Nephron (organoid): ENCODE results near the gene KLHDC4.

Source experiments
- H3K27ac Mint-ChIP-seq, 3 experiments: 2 replicates each; pipeline ENCODE4 v1.8.0; 2020; ENCODE audit warnings: mixed read lengths in 3 of 3, mild to moderate bottlenecking in 2 of 3, moderate library complexity in 1 of 3
- H3K27me3 Mint-ChIP-seq: 2 replicates; pipeline ENCODE4 v1.8.0; 2021; ENCODE audit warnings: low read depth, mild to moderate bottlenecking, moderate library complexity, mixed read lengths
- H3K36me3 Mint-ChIP-seq: 2 replicates; pipeline ENCODE4 v1.8.0; 2020; ENCODE audit warnings: low read depth, mixed read lengths
- H3K4me1 Mint-ChIP-seq: 2 replicates; pipeline ENCODE4 v1.8.0; 2020; ENCODE audit warnings: mixed read lengths
- H3K4me3 Mint-ChIP-seq, 3 experiments: 2 replicates each; pipeline ENCODE4 v1.8.0; 2020; ENCODE audit warnings: mild to moderate bottlenecking in 3 of 3, mixed read lengths in 3 of 3, moderate library complexity in 2 of 3
- H3K9me3 Mint-ChIP-seq: 2 replicates; pipeline ENCODE4 v1.8.0; 2020; ENCODE audit warnings: mixed read lengths
- TF ChIP-seq, protein P1 (sequence below), 3 experiments: fragments of 200-600 bp; sonication (generic); IDR thresholded peaks; one replicate each; pipeline ENCODE4 v1.5.0; 2021; ENCODE audit warnings: antibody characterized with exemption in 3 of 3; ENCODE audit not compliant: unreplicated experiment in 3 of 3

The KLHDC4 gene

DNA sequence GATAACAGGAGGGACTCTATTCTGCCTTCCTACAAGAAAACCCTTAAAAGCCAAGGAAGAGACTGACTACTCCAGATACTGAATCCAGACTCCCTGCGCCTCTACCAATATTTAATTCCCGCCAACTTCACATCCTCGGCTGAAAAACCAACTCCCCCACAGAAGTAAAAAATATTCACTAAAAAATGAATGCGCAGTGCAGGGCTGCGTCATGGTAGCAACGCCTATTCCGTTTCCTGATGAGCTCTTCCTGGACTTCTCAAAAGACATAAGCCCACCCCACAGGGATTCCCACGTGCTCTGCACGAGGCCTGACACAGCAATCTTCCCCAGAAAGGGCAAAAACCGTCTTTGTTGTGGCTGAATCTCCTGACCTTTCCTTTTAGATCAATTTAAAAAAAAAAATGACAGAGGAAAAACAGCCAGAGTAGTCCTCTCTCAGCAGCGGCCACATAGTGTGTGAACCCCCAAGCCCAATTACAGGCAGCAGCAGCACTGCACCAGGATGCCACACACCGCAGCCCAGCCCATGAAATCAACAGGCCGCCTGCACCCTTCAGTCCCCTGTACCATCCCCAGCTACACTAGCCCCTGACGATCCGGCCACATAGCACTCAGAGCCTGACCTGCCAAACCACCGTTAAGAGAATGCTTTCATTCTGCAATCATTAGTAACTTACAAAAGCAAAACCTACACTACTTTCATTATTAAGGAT lies 23.9 kb downstream of the KLHDC4 start:
- peaks cover 34% of the 10 kb centered on the region for H3K36me3 Mint-ChIP-seq
- TF ChIP-seq, protein P1, sequence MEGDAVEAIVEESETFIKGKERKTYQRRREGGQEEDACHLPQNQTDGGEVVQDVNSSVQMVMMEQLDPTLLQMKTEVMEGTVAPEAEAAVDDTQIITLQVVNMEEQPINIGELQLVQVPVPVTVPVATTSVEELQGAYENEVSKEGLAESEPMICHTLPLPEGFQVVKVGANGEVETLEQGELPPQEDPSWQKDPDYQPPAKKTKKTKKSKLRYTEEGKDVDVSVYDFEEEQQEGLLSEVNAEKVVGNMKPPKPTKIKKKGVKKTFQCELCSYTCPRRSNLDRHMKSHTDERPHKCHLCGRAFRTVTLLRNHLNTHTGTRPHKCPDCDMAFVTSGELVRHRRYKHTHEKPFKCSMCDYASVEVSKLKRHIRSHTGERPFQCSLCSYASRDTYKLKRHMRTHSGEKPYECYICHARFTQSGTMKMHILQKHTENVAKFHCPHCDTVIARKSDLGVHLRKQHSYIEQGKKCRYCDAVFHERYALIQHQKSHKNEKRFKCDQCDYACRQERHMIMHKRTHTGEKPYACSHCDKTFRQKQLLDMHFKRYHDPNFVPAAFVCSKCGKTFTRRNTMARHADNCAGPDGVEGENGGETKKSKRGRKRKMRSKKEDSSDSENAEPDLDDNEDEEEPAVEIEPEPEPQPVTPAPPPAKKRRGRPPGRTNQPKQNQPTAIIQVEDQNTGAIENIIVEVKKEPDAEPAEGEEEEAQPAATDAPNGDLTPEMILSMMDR (IDR thresholded peaks at IDR 0.05; ENCODE audit: unreplicated experiment in 3 of 3): no peak
- peaks cover 16% of the 10 kb centered on the region for H3K4me1 Mint-ChIP-seq
- no peak overlapping the region for H3K4me3 Mint-ChIP-seq
- no peak overlapping the region for H3K27ac Mint-ChIP-seq
- no peaks in the 10 kb centered on the region for H3K9me3 Mint-ChIP-seq
- no peaks in the 10 kb centered on the region for H3K27me3 Mint-ChIP-seq

- H3K27ac Mint-ChIP-seq: peak overlapping the region in 2 of 3 experiments; percentile 3 to 9
- no peaks in the 10 kb centered on the region for H3K9me3 Mint-ChIP-seq
- H3K36me3 Mint-ChIP-seq: peaks cover 33% of the 10 kb centered on the region
- no peak overlapping the region for H3K4me3 Mint-ChIP-seq
- H3K27me3 Mint-ChIP-seq: no peaks in the 10 kb centered on the region
- TF ChIP-seq, protein P1 (IDR thresholded peaks at IDR 0.05; ENCODE audit: unreplicated experiment in 3 of 3): no peak
- H3K4me1 Mint-ChIP-seq: peaks cover 16% of the 10 kb centered on the region
Measured at GRCh38 chr16:87740909-87741424, 24.8 kb downstream of the KLHDC4 start.

GRCh38 chr16:87740441-87740840 lies 25.3 kb downstream of the KLHDC4 start:
- H3K4me1 Mint-ChIP-seq: peaks cover 16% of the 10 kb centered on the region
- no peak overlapping the region for H3K4me3 Mint-ChIP-seq
- no peaks in the 10 kb centered on the region for H3K27me3 Mint-ChIP-seq
- H3K9me3 Mint-ChIP-seq: no peaks in the 10 kb centered on the region
- peaks cover 29% of the 10 kb centered on the region for H3K36me3 Mint-ChIP-seq
- TF ChIP-seq, protein P1 (IDR thresholded peaks at IDR 0.05; ENCODE audit: unreplicated experiment in 3 of 3): no peak
- H3K27ac Mint-ChIP-seq: peak overlapping the region in 2 of 3 experiments; percentile 3 to 9

DNA sequence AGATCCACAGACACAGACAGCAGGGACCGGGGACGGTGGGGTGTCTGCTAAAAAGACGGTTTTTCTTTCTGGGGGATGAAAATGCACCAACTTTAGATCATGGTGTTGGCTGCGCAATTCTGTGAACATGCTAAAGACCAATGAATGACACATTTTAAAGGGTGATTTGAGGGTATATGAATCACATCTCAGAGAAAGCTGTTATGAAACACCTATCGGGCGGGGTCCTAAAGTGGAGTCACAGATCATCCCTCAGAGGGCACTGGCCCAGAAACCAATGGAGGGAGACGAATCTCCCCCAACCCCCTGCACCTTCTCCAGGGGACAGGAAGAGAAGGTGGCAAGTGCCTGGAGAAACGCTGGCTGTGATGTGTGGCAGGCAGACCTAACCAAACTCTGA lies 26.0 kb downstream of the KLHDC4 start:
- Mint-ChIP-seq H3K9me3 (no peaks in the 10 kb centered on the region), H3K27ac (no peak overlapping the region), H3K4me1 (peaks cover 16% of the 10 kb centered on the region), H3K4me3 (no peak overlapping the region), H3K27me3 (no peaks in the 10 kb centered on the region), H3K36me3 (peaks cover 24% of the 10 kb centered on the region)
- TF ChIP-seq, protein P1 (IDR thresholded peaks at IDR 0.05; ENCODE audit: unreplicated experiment in 3 of 3): no peak

DNA sequence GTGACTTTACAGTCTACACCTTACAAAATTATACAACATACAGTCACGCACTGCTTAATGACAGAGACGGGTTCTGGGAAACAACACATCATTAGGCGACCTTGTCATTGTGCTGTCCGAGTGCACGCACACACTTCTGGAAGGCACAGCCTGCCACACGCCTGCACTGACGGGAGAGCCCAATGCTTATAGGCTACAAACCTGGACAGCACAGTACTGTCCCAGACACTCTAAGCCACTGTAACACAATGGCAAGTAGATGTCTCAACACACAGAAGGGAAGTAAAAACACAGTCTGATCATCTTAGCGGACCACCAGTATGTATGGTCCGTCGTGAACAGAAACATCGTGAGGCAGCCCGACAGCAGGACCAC lies 29.8 kb downstream of the KLHDC4 start:
- TF ChIP-seq, protein P1 (IDR thresholded peaks at IDR 0.05; ENCODE audit: unreplicated experiment in 3 of 3): no peak
- peaks cover 22% of the 10 kb centered on the region for H3K36me3 Mint-ChIP-seq
- no peaks in the 10 kb centered on the region for H3K9me3 Mint-ChIP-seq
- H3K4me1 Mint-ChIP-seq: peaks cover 6% of the 10 kb centered on the region
- H3K4me3 Mint-ChIP-seq: no peak overlapping the region
- no peaks in the 10 kb centered on the region for H3K27me3 Mint-ChIP-seq
- H3K27ac Mint-ChIP-seq: no peak overlapping the region
